Gastroesophageal sphincter (tissue), 3 donors: ENCODE results near the gene MYO18B.

Experiments used
- POLR2A ChIP-seq, 2 donors: fragments of 450-650 bp; IDR thresholded peaks; one replicate each; pipeline ENCODE4 v1.6.1; 2017; ENCODE audit warnings: antibody characterized with exemption in 2 of 2, mild to moderate bottlenecking in 2 of 2, moderate library complexity in 1 of 2
- POLR2AphosphoS5 ChIP-seq: sonication (generic); formaldehyde crosslinking; IDR thresholded peaks from one replicate; pipeline ENCODE4 v1.6.1; 2017; ENCODE audit warnings: antibody characterized with exemption
- TF ChIP-seq, protein P1 (sequence below), 4 experiments: fragments of 200-600 bp in 2 of 4; fragments of 450-650 bp in 2 of 4; sonication (generic) in 1 of 4; IDR thresholded peaks; one replicate each; pipeline ENCODE4 v1.5.1; 2017 to 2019; ENCODE audit warnings: antibody characterized with exemption in 4 of 4, mild to moderate bottlenecking in 2 of 4, moderate library complexity in 2 of 4

- TF ChIP-seq POLR2A (IDR thresholded peaks at IDR 0.05) (no peak), POLR2AphosphoS5 (no peak)
- TF ChIP-seq, protein P1, sequence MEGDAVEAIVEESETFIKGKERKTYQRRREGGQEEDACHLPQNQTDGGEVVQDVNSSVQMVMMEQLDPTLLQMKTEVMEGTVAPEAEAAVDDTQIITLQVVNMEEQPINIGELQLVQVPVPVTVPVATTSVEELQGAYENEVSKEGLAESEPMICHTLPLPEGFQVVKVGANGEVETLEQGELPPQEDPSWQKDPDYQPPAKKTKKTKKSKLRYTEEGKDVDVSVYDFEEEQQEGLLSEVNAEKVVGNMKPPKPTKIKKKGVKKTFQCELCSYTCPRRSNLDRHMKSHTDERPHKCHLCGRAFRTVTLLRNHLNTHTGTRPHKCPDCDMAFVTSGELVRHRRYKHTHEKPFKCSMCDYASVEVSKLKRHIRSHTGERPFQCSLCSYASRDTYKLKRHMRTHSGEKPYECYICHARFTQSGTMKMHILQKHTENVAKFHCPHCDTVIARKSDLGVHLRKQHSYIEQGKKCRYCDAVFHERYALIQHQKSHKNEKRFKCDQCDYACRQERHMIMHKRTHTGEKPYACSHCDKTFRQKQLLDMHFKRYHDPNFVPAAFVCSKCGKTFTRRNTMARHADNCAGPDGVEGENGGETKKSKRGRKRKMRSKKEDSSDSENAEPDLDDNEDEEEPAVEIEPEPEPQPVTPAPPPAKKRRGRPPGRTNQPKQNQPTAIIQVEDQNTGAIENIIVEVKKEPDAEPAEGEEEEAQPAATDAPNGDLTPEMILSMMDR (IDR thresholded peaks at IDR 0.05) = peak in 1 of 4 experiments; percentile 6
Observed at GRCh38 chr22:25777870-25778269, 35.9 kb downstream of the MYO18B start.
